Measurements from ENCODE around the gene ST3GAL6. TPM values are rescaled to one million over a fixed set of nuclear protein-coding genes. Genes with fewer than 3 reads are reported as not detected.

Gene ST3GAL6
- total and polyA plus RNA-seq, 2 of the 13 experiments (the other 11 are each of a cell fraction or from before 2014, with no cell fraction given): 17.5 to 23.2 TPM

- TF ChIP-seq NFAT5 (CRISPR knock-in tag; IDR thresholded peaks at IDR 0.05): no peak
- TF ChIP-seq, protein P1, sequence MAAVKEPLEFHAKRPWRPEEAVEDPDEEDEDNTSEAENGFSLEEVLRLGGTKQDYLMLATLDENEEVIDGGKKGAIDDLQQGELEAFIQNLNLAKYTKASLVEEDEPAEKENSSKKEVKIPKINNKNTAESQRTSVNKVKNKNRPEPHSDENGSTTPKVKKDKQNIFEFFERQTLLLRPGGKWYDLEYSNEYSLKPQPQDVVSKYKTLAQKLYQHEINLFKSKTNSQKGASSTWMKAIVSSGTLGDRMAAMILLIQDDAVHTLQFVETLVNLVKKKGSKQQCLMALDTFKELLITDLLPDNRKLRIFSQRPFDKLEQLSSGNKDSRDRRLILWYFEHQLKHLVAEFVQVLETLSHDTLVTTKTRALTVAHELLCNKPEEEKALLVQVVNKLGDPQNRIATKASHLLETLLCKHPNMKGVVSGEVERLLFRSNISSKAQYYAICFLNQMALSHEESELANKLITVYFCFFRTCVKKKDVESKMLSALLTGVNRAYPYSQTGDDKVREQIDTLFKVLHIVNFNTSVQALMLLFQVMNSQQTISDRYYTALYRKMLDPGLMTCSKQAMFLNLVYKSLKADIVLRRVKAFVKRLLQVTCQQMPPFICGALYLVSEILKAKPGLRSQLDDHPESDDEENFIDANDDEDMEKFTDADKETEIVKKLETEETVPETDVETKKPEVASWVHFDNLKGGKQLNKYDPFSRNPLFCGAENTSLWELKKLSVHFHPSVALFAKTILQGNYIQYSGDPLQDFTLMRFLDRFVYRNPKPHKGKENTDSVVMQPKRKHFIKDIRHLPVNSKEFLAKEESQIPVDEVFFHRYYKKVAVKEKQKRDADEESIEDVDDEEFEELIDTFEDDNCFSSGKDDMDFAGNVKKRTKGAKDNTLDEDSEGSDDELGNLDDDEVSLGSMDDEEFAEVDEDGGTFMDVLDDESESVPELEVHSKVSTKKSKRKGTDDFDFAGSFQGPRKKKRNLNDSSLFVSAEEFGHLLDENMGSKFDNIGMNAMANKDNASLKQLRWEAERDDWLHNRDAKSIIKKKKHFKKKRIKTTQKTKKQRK (IDR thresholded peaks at IDR 0.05; ENCODE audit: low read length): no peak
- TF ChIP-seq HDAC6 (IDR thresholded peaks at IDR 0.05; ENCODE audit: low read depth, low read length): no peak
- TF ChIP-seq, protein P2, sequence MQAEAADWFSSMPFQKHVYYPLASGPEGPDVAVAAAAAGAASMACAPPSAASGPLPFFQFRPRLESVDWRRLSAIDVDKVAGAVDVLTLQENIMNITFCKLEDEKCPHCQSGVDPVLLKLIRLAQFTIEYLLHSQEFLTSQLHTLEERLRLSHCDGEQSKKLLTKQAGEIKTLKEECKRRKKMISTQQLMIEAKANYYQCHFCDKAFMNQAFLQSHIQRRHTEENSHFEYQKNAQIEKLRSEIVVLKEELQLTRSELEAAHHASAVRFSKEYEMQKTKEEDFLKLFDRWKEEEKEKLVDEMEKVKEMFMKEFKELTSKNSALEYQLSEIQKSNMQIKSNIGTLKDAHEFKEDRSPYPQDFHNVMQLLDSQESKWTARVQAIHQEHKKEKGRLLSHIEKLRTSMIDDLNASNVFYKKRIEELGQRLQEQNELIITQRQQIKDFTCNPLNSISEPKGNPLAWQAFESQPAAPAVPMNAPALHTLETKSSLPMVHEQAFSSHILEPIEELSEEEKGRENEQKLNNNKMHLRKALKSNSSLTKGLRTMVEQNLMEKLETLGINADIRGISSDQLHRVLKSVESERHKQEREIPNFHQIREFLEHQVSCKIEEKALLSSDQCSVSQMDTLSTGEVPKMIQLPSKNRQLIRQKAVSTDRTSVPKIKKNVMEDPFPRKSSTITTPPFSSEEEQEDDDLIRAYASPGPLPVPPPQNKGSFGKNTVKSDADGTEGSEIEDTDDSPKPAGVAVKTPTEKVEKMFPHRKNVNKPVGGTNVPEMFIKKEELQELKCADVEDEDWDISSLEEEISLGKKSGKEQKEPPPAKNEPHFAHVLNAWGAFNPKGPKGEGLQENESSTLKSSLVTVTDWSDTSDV (CRISPR knock-in tag; IDR thresholded peaks at IDR 0.05): no peak
- TF ChIP-seq ZNF230 (CRISPR knock-in tag; IDR thresholded peaks at IDR 0.05): no peak
- no peak for TF ChIP-seq HCFC1 (IDR thresholded peaks at IDR 0.05; ENCODE audit: low read depth, low read length)
- 0 out of 2 replicates have a peak, but pooled peaks have one; percentile 28 for TF ChIP-seq ATF7-NPFF (CRISPR knock-in tag; IDR thresholded peaks at IDR 0.05; ENCODE audit: low read depth)
- TF ChIP-seq, protein P3, sequence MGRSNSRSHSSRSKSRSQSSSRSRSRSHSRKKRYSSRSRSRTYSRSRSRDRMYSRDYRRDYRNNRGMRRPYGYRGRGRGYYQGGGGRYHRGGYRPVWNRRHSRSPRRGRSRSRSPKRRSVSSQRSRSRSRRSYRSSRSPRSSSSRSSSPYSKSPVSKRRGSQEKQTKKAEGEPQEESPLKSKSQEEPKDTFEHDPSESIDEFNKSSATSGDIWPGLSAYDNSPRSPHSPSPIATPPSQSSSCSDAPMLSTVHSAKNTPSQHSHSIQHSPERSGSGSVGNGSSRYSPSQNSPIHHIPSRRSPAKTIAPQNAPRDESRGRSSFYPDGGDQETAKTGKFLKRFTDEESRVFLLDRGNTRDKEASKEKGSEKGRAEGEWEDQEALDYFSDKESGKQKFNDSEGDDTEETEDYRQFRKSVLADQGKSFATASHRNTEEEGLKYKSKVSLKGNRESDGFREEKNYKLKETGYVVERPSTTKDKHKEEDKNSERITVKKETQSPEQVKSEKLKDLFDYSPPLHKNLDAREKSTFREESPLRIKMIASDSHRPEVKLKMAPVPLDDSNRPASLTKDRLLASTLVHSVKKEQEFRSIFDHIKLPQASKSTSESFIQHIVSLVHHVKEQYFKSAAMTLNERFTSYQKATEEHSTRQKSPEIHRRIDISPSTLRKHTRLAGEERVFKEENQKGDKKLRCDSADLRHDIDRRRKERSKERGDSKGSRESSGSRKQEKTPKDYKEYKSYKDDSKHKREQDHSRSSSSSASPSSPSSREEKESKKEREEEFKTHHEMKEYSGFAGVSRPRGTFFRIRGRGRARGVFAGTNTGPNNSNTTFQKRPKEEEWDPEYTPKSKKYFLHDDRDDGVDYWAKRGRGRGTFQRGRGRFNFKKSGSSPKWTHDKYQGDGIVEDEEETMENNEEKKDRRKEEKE (IDR thresholded peaks at IDR 0.05): no peak
- TF ChIP-seq SRY (CRISPR knock-in tag; IDR thresholded peaks at IDR 0.05): no peak
- TF ChIP-seq ZBTB3 (CRISPR knock-in tag; IDR thresholded peaks at IDR 0.05; ENCODE audit: borderline replicate concordance, low read depth): no peak
- TF ChIP-seq HNRNPL (IDR thresholded peaks at IDR 0.05; ENCODE audit: low read depth, low read length): no peak
These were observed 23.3 kb downstream of the ST3GAL6 start (continued) for GRCh38 chr3:98786364-98787006.
